ENCODE measurements around the gene SUSD6. TPM values are rescaled to one million over a fixed set of nuclear protein-coding genes. Genes with fewer than 3 reads are reported as not detected.

The SUSD6 gene
- total RNA-seq, 1 experiment from 2014 or later, result 32.1 TPM

DNA sequence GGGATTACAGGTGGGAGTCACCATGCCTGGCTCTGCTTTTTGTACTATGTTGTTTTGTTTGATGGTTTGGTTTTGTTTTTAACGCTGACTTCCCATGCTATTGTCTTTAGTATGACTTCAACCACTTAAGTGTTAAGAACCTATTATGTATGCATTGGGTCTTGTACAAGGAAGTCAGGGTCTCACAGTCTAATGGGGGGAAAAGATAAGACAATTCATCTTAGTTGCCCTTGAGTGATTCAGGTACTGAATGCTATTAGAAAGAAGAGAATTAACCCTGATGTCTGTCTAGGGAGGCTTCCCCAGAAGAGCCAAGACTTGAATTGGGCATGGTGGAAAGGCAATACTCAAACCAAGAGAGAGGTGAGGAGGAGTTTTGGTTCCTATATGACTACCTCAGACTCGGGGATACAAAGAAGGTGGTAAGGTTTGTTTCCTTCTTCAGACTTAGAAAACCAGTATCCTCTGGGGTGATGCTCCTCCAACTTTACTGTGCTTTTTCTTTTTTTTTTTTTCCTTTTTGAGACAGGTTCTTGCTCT lies 64.6 kb downstream of the SUSD6 start:
- Mint-ChIP-seq H3K27ac (ENCODE audit: low read depth, unreplicated experiment) (no peak overlapping the region), H3K27me3 (ENCODE audit: insufficient read depth, unreplicated experiment) (no peaks in the 10 kb centered on the region), H3K9me3 (ENCODE audit: unreplicated experiment) (no peaks in the 10 kb centered on the region), H3K36me3 (ENCODE audit: insufficient read depth, unreplicated experiment) (peaks cover 20% of the 10 kb centered on the region), H3K4me3 (ENCODE audit: unreplicated experiment) (no peak overlapping the region), H3K4me1 (ENCODE audit: insufficient read depth, unreplicated experiment) (peaks cover 16% of the 10 kb centered on the region)
- DNase-seq (ENCODE audit: unreplicated experiment), result no peak
- ChIA-PET POLR2A (interaction anchor here (1.4 kb wide), 1 partner anchor 65 kb away, joined by 3 read pairs; the partner anchor contains the start of gene SUSD6), CTCF (interaction anchor here (1.1 kb wide), 1 partner anchor 91 kb away, joined by 4 read pairs; no protein-coding TSS in a partner anchor)
- no peak for TF ChIP-seq CTCF (IDR thresholded peaks at IDR 0.05; ENCODE audit: unreplicated experiment)
- intact Hi-C loops (cut with micrococcal nuclease), result no loop called here
- BruUV-seq (replicated peaks), result no TSS peak

- TF ChIP-seq CTCF (IDR thresholded peaks at IDR 0.05; ENCODE audit: unreplicated experiment), result no peak
- no peak for DNase-seq (ENCODE audit: unreplicated experiment)
- intact Hi-C loops (cut with micrococcal nuclease), result no loop called here
- H3K9me3 Mint-ChIP-seq (ENCODE audit: unreplicated experiment), result no peaks in the 10 kb centered on the region
- H3K27ac Mint-ChIP-seq (ENCODE audit: low read depth, unreplicated experiment), result no peak overlapping the region
- no peaks in the 10 kb centered on the region for H3K27me3 Mint-ChIP-seq (ENCODE audit: insufficient read depth, unreplicated experiment)
- no TSS peak for BruUV-seq (replicated peaks)
- H3K4me1 Mint-ChIP-seq (ENCODE audit: insufficient read depth, unreplicated experiment), result peaks cover 15% of the 10 kb centered on the region
- no peak overlapping the region for H3K4me3 Mint-ChIP-seq (ENCODE audit: unreplicated experiment)
- H3K36me3 Mint-ChIP-seq (ENCODE audit: insufficient read depth, unreplicated experiment), result peaks cover 15% of the 10 kb centered on the region
- ChIA-PET CTCF (interaction anchor here (0.5 kb wide), 1 partner anchor 63 kb away, joined by 4 read pairs; no protein-coding TSS in a partner anchor), POLR2A (no interaction called here)
Measured at GRCh38 chr14:69676723-69677122, 65.3 kb downstream of the SUSD6 start.

DNA sequence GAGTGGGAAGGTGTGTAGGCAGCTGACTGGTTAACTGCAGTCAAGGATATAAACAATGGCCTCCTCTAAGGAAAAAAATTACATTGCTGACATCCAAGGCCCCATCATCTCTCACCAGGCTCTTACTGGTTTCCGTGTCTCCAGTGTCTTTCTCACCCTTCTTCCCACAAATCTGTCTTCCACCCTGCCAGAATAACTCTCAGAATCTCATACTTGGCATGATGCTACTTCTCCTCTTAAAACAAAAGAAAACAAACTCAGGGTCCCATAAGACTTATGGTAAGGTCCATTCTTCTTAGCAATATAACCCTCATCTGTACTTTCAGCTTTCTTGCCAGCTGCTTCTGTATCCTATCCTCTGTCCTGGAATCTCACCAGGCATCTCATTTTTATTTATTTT lies 68.9 kb downstream of the SUSD6 start:
- no peak overlapping the region for H3K4me3 Mint-ChIP-seq (ENCODE audit: unreplicated experiment)
- H3K9me3 Mint-ChIP-seq (ENCODE audit: unreplicated experiment), result no peaks in the 10 kb centered on the region
- BruUV-seq (replicated peaks), result no TSS peak
- CTCF ChIA-PET, result interaction anchor here (0.6 to 1.0 kb wide), 2 partner anchors 139 to 348 kb away, joined by 4 read pairs; no protein-coding TSS in a partner anchor
- H3K36me3 Mint-ChIP-seq (ENCODE audit: insufficient read depth, unreplicated experiment), result peaks cover 23% of the 10 kb centered on the region
- POLR2A ChIA-PET, result interaction anchor here (0.7 to 1.3 kb wide), 3 partner anchors 11 to 22 kb away, joined by 3 read pairs; no protein-coding TSS in a partner anchor
- H3K27me3 Mint-ChIP-seq (ENCODE audit: insufficient read depth, unreplicated experiment), result no peaks in the 10 kb centered on the region
- TF ChIP-seq CTCF (IDR thresholded peaks at IDR 0.05; ENCODE audit: unreplicated experiment), result no peak
- no peak overlapping the region for H3K27ac Mint-ChIP-seq (ENCODE audit: low read depth, unreplicated experiment)
- DNase-seq (ENCODE audit: unreplicated experiment), result no peak
- peaks cover 36% of the 10 kb centered on the region for H3K4me1 Mint-ChIP-seq (ENCODE audit: insufficient read depth, unreplicated experiment)
- intact Hi-C loops (cut with micrococcal nuclease), result no loop called here

DNA sequence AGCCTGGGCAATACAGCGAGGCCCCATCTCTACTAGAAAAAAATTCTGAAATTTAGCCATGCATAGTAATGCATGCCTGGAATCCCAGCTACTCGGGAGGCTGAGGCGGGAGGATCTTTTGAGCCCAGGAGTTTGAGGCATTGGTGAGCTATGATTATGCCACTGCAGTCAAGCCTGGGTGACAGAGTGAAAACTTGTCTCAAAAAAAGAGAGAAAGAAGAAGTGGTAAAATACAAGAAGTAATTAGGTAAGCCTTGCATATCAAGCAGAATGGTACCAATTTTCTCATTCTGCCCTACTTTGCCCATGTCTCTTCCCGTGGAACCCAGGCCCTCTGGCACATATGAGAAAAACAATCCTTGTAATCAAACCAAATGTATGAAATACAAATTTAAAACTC lies 70.7 kb downstream of the SUSD6 start:
- Mint-ChIP-seq H3K4me1 (ENCODE audit: insufficient read depth, unreplicated experiment) (peaks cover 47% of the 10 kb centered on the region), H3K27ac (ENCODE audit: low read depth, unreplicated experiment) (peak overlapping the region; percentile 84), H3K9me3 (ENCODE audit: unreplicated experiment) (no peaks in the 10 kb centered on the region), H3K27me3 (ENCODE audit: insufficient read depth, unreplicated experiment) (no peaks in the 10 kb centered on the region), H3K4me3 (ENCODE audit: unreplicated experiment) (peak overlapping the region; percentile 35), H3K36me3 (ENCODE audit: insufficient read depth, unreplicated experiment) (peaks cover 14% of the 10 kb centered on the region)
- ChIA-PET POLR2A (interaction anchor here (4.2 to 4.6 kb wide), 2 partner anchors 18 to 24 kb away, joined by 42 to 51 read pairs; no protein-coding TSS in a partner anchor), CTCF (interaction anchor here (0.7 kb wide), 1 partner anchor 17 kb away, joined by 3 read pairs; no protein-coding TSS in a partner anchor)
- BruUV-seq (replicated peaks), result no TSS peak
- DNase-seq (ENCODE audit: unreplicated experiment), result no peak
- intact Hi-C loops (cut with micrococcal nuclease), result no loop called here
- no peak for TF ChIP-seq CTCF (IDR thresholded peaks at IDR 0.05; ENCODE audit: unreplicated experiment)
